GM21360 (cell line): ENCODE data around the gene SLC9A7.
A peak's percentile ranks its signal among the peaks of the same experiment; 100 is the strongest.

Experiments
- ATAC-seq: cut with Tn5 transposase; IDR thresholded peaks from one replicate; pipeline ENCODE4 v1.9.1; 2021; ENCODE audit warnings: mild to moderate bottlenecking, moderate library complexity; ENCODE audit not compliant: unreplicated experiment

SLC9A7 gene

DNA sequence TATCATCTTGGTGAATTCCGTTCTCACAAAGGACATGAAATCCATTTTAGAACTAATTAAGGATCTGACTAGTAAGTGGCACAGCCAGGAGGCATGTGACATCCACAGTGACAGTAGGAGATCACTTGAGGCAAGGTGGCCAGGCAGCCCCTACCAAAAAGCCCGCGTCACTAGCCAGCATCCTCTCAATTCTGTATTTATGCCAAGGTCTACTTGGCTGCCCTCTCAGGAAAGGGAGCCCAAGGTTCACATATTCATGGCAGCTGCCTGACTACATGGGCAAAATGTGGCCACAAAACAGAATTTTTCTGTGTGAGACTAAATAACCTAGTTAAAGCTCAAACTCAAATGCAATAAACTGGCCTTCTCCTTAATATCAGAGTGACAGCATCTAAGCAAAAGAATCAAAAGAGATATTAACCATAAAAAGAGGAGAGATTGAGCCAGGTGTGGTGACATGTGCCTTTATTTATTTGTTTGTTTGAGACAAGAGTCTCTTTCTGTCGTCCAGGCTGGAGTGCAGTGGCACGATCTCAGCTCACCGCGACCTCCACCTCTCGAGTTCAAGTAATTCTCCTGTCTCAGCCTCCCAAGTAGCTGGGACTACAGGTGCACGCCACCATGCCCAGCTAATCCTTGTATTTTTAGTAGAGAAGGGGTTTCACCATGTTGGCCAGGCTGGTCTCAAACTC is 51.5 kb downstream of the SLC9A7 start:
- no peak for ATAC-seq

DNA sequence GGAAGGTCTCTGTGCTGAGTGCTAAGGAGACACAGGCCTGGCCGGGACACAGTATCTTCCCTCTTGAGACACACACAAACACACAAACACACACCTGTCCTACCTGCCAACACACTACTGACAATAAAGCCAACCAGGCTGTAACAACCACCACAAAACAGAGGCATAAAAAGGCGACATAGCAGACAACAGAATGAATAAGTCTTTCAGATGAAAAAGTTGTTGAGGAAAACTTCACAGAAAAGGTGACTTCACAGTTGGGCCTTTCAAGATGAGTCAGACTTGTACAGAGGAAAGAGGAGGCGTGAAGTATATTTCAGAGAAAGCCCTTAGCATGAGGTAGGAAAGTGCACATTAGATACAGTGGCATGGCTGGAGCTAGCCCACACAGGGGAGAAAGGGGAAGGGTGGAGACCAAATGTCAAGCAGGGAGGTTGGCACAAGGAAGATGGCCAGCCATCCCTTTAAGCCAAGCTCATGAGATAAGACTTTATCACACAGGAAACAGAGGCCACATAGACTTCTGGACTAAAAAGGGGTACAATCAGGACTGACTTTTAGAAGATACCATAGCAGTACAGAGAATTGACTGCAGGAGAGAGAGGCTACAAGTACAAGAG is 54.0 kb downstream of the SLC9A7 start:
- peak; percentile 96 for ATAC-seq

DNA sequence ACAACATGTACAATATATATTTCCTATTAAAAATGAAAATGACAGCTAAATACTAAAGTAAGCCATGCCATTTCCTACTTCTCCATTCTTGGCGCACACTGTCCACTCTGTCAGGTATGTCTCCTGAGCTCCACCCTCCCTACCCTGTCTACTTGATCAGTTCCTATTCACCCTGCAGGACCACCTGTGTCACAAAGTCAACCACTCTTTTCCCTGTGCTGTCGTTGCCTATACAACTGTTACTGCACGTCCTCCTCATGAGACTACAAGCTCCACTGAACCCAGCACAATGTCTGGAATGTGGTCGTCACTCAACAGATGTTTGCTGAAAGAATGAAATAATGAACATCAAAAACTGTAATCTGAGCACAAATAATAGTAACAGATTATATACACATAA is 54.9 kb downstream of the SLC9A7 start:
- ATAC-seq: no peak

DNA sequence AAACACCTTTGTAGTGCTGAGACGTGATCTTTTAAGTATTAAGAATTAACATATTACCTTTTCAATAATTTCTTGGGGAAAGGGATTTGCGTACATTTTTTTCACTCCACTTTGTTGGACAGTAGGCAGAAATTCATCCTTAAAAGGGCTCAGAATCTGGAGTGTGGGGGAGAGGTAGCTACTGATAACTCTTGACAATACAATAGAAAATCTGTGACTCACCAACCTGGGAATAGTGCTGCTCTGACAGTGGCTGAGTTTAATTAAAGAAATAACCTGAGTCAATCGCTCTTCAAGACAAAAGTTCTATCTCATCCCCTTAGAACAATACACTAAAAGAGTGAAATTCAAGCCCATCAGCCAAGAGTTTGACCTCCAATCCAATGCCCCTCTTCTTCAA is 60.2 kb downstream of the SLC9A7 start:
- ATAC-seq: no peak

DNA sequence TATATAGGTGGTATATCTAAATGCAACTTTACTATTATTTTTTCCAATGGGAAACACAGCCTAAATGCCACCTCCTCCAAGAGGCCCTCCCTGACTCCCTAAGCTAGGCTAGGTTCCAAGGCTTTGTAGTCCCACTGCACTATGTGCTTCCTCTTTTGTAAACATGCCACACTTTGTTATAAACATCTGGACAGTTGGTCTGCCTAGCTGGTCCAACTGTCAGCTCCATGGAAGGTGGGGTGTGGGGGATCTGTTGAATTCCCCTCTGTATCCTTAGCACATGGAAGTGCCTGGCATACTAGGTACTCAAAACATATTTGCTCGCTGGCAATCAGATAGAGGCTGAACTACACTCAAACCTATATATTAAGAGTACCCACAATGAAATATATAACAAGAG is 63.4 kb downstream of the SLC9A7 start:
- ATAC-seq: no peak

DNA sequence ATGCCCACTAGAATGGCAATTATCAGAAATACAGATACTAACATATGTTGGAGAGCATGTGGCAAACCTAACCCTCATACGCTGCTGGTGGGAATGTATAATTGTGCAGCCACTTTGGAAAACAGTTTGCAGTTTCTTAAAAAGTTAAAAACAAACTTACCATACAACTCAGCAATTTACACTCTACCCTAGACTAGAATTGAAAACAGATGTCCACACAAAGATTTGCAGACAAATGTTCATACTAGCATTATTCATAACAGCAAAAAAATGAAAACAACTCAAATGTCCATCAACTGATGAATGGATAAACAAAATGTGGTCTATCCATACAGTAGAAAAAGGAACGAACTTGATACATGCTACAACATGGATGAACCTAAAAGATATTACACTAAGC is 64.4 kb downstream of the SLC9A7 start:
- ATAC-seq: no peak

DNA sequence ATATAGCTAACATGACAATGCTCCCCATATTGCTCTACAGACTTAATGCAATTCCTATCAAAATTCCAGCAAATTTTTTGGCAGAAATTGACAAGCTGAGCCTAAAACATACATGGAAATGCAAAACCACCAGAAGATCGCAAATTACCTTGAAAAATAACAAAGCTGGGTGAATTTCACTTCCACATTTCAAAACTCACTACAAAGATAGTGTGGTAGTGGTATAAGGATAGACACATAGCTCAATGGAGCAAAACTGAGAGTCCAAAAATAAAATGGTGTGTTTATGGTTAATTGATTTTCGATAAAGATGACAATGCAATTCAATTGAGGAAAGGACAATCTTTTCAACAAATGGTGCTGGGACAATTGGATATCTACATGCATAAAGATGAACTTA is 65.8 kb downstream of the SLC9A7 start:
- no peak for ATAC-seq

- no peak for ATAC-seq
Measured at GRCh38 chrX:46690818-46691217, 68.1 kb downstream of the SLC9A7 start.

DNA sequence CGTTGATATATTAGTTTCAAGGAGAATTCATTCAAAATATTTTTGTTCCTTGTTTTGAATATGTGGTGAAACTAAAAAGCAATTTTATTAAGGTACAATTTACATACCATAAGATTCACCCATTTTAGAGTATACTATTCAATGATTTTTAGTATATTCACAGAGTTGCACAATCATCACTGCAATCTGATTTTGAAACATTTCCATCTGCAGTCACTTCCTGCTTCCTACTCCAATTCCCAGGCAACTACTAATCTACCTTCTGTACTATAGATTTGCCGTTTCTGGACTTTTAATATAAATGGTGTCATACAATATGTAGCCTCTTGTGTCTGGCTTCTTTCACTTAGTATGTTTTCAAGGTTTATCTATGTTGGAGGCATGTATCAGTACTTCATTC is 71.3 kb downstream of the SLC9A7 start:
- ATAC-seq: no peak

- ATAC-seq: peak; percentile 60
Measured at GRCh38 chrX:46686003-46686645, 72.8 kb downstream of the SLC9A7 start.

GRCh38 chrX:46683048-46683447 is 75.9 kb downstream of the SLC9A7 start:
- no peak for ATAC-seq

- ATAC-seq: no peak
Measured at GRCh38 chrX:46681849-46682248, 77.1 kb downstream of the SLC9A7 start.

DNA sequence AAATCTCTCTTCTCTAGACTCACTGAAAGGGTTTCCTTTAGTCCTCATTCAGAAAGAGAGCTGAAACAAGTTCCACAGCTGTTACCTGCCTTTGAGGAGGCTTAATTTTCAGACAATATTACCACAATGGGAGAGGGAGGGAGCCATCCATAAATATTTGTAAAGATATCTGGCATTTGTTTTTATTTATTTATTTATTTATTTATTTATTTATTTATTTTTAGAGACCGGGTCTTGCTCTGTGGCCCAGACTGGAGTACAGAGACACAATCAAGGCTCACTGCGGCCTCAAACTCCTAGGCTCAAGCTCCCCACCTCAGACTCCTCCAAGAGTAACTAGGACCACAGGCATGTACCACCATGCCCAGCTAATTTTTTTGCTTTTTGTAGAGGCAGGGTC is 80.7 kb downstream of the SLC9A7 start:
- ATAC-seq: no peak

DNA sequence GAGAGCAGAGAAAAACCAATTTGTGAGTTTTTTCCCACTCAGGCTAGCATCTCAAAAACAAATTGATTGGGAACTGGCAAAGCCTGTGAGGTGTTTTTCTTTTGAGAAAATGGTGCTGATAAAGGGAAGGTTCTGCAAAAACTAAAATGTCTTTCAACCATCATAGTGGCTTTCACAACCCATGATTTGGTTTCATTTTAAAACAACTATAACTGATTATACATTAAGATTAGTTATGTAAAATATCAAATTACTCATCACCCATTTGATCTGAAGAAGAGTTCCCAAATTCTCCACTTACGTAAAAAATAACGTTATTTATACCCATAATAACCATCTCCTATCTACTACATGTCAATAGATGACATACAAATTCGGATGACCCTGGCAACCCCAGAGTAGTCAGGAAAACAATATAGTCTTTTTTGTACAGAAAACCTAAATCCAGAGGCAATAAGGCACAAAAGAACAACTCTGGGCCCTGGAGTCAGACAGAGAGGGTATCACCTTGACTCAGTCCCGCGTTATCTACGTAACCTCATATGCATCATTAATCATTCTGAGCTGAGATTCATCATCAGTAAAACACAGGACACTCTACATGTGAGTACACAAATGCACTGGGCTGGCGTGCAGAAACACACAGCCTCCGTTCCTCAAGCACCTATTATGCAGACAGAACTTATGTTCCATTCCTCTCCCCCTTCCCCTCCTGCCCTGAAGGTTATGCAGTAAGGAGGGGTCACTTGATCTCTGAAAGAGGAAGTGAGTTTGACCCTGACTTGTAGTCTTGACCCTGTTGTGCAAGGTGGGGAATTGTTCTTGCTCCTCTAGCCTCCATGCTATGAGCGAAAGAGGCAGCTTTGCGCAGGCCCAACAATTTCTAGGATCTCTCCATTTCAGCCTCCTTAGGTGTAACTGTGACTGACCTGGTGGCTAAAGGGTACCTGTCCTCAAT is 82.2 kb downstream of the SLC9A7 start:
- no peak for ATAC-seq

DNA sequence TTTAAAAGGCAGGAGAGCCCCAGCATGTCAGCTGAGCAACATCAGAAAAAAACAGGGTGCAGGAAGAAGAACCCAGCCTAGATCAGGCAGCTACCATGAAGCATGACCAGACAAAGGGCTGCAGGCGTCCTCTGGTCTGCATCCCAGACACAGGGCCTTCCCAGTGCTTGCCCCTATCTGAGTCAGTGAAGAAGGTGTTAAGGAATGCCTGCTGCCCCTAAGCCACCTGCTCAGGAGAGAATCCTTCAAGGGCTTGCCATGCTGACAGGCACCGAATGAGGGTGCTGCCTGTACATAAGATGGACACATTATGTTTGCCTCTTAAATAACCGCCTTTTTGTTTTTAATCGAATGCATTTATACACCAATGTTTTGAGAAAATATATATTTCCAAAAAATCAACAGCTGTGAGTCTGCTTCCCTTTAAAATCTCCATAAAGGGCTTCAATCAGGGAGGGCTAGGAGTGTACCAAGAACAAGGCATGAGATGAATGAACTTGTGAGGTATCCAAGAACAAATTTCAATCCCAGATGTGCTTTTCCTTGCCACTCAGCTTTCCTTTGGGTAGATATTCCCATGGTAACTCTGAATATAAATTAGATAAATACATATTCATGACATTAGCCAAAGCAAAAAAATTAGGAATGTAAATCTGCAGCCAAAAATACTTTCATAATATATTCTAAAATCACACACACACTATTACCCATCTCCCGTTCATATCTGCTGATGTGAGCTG is 85.1 kb downstream of the SLC9A7 start:
- ATAC-seq: no peak

- ATAC-seq: no peak
Measured at GRCh38 chrX:46670316-46670715, 88.6 kb downstream of the SLC9A7 start.

DNA sequence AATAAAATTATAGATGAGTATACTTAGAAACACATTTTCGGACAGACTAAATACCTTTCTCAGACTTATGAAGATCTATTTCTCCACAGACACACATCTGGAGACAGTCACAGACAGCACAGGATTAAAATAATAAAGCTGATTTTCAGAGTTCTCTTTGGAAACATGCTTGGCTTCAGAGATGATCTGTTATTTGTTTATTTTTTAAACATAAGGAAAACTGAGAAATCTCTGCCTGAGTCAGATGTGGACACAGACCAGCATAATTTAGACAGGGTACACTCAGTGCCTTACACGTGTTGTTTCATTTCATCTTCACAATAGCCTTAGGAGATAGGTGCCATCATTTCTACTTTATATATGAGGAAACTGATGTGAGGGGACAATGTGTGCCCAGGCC is 92.1 kb downstream of the SLC9A7 start:
- no peak for ATAC-seq

DNA sequence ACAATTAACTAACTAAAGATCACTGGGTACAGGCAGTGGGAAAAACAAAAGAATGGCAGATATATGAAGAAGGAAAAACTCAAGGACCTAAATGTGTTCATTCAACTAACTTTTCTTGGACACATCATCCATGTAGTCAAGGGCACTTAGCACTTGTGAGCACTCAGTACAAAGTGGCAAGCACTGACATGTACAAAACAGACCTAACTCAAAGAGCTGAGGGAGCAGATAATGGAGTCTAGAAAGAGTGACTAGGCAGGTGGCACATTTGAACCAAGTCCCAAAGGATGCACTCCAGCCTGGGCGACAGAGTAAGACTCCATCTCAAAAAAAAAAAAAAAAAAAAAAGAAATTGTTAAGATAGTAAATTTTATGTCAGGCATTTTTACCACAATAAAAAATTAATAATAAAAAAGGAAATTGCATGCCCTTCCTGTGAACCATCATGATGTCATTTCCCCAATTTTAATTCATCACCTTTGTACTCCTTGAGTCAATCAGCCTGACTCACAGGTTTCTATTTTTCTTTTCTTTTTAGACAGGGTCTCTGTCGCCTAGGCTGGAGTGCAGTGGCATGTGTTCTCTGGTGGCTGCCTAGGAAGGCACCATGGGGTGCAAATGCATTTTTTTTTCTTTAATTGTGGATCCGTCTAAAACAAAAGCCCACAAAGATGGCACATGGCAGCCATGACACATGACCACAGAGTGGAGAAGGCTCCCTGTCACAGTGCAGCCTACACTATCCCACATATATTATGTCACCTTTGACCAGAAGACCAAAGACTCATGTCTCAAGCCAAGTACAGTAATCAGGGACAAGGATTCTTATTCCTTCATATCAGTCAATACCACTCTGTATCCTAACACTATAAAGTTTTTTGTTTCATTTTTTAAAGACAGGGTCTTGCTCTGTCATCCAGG is 93.4 kb downstream of the SLC9A7 start:
- no peak for ATAC-seq

DNA sequence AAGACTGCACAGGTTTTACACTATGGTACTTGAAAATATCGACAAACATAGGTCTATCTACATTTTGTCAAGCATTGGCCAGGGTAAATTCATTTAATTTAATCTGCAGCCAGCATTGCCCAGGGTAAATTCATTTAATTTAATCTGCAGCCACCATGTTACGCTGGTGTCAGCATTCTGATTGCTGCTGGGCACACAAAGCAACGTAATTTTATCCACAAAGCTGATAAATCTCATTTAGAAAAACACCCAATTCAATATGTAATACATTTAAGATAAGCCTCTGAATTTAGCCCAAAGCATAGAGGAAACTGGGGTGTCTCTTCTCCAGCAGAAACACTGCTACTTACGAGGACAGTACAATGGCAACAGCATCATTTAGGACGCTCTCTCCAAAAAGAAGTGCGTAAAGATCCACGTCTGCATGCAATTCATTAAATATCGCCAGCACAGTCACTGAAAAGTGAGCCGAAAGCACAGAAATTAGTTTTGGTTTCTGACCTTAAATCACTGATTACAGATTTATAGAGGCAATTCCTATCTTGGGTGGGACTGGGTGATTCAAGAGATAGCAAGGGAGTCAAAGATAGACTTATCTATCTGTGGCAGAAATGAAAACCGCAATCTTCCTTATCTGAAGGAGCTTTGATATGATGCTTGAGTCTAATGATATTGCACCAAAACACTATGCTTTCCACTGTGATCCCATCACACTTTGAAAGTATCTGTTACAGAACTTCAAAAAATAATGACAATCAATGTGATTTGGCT is 96.5 kb downstream of the SLC9A7 start:
- ATAC-seq: no peak
